HCT116 (cell line): ENCODE measurements around the gene RCAN3.

Experiments
- EZH2phosphoT487 ChIP-seq: fragments of 200-600 bp; IDR thresholded peaks from 2 replicates; pipeline ENCODE4 v1.6.1; 2018; ENCODE audit warnings: antibody characterized with exemption, borderline replicate concordance
- POLR2A ChIP-seq: IDR thresholded peaks from 2 replicates; pipeline ENCODE4 v1.7.0; 2011; ENCODE audit warnings: borderline replicate concordance; ENCODE audit not compliant: insufficient read depth, insufficient read length; ENCODE audit errors: extremely low read depth
- RAD21 ChIP-seq: IDR thresholded peaks from 2 replicates; pipeline ENCODE4 v1.6.1; 2012; ENCODE audit warnings: low read depth, mild to moderate bottlenecking
- ZFX ChIP-seq: fragments of 450-650 bp; IDR thresholded peaks from 2 replicates; pipeline ENCODE4 v1.6.1; 2017
- ZNF274 ChIP-seq: fragments of 200-500 bp; sonication (Bioruptor generic); IDR thresholded peaks from 2 replicates; pipeline ENCODE4 v1.6.1; 2014; ENCODE audit warnings: mild to moderate bottlenecking, low read depth, low read length, inconsistent platforms
- TF ChIP-seq, protein P1 (sequence below), 3 experiments: fragments of 200-600 bp in 1 of 3; sonication (generic) in 1 of 3; IDR thresholded peaks in 2 of 3; conservative IDR thresholded peaks in 1 of 3; 2 replicates each; pipeline ENCODE4 v1.5.1; 2012 to 2017; ENCODE audit warnings: low read depth in 2 of 3, low read length in 2 of 3, antibody characterized with exemption in 1 of 3, borderline replicate concordance in 1 of 3, control low read depth in 1 of 3, mild to moderate bottlenecking in 1 of 3, mixed read lengths in 1 of 3, mixed run types in 1 of 3, moderate library complexity in 1 of 3; ENCODE audit not compliant: insufficient read depth in 1 of 3
- TF ChIP-seq, protein P2 (sequence below): IDR thresholded peaks from 2 replicates; pipeline ENCODE4 v1.6.1; 2012; ENCODE audit warnings: low read depth

DNA sequence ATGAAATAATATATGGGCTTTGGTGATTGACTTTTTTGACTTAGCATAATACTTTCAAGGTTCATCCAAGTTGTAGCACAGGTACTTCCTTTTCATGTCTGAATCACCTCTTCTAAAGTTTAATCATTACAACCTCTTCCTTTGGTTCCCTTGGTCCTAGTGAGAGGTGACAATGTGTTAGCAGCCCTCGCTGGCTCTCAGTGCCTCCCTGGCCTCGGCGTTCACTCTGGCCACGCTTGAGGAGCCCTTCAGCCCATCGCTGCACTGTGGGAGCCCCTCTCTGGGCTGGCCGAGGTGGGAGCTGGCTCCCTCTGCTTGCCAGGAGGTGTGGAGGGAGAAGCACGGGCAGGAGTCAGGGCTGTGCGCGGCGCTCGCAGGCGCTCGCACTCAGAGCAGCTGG is 13.0 kb upstream of the RCAN3 start:
- TF ChIP-seq, protein P1, sequence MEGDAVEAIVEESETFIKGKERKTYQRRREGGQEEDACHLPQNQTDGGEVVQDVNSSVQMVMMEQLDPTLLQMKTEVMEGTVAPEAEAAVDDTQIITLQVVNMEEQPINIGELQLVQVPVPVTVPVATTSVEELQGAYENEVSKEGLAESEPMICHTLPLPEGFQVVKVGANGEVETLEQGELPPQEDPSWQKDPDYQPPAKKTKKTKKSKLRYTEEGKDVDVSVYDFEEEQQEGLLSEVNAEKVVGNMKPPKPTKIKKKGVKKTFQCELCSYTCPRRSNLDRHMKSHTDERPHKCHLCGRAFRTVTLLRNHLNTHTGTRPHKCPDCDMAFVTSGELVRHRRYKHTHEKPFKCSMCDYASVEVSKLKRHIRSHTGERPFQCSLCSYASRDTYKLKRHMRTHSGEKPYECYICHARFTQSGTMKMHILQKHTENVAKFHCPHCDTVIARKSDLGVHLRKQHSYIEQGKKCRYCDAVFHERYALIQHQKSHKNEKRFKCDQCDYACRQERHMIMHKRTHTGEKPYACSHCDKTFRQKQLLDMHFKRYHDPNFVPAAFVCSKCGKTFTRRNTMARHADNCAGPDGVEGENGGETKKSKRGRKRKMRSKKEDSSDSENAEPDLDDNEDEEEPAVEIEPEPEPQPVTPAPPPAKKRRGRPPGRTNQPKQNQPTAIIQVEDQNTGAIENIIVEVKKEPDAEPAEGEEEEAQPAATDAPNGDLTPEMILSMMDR (IDR thresholded peaks at IDR 0.05 in 2 of 3, conservative IDR thresholded peaks at IDR 0.05 in 1 of 3; ENCODE audit: borderline replicate concordance in 1 of 3, insufficient read depth in 1 of 3, low read depth in 2 of 3, low read length in 2 of 3): no peak
- TF ChIP-seq ZFX (no peak), RAD21 (no peak), EZH2phosphoT487 (no peak), POLR2A (no peak), ZNF274 (no peak)
- TF ChIP-seq, protein P2, sequence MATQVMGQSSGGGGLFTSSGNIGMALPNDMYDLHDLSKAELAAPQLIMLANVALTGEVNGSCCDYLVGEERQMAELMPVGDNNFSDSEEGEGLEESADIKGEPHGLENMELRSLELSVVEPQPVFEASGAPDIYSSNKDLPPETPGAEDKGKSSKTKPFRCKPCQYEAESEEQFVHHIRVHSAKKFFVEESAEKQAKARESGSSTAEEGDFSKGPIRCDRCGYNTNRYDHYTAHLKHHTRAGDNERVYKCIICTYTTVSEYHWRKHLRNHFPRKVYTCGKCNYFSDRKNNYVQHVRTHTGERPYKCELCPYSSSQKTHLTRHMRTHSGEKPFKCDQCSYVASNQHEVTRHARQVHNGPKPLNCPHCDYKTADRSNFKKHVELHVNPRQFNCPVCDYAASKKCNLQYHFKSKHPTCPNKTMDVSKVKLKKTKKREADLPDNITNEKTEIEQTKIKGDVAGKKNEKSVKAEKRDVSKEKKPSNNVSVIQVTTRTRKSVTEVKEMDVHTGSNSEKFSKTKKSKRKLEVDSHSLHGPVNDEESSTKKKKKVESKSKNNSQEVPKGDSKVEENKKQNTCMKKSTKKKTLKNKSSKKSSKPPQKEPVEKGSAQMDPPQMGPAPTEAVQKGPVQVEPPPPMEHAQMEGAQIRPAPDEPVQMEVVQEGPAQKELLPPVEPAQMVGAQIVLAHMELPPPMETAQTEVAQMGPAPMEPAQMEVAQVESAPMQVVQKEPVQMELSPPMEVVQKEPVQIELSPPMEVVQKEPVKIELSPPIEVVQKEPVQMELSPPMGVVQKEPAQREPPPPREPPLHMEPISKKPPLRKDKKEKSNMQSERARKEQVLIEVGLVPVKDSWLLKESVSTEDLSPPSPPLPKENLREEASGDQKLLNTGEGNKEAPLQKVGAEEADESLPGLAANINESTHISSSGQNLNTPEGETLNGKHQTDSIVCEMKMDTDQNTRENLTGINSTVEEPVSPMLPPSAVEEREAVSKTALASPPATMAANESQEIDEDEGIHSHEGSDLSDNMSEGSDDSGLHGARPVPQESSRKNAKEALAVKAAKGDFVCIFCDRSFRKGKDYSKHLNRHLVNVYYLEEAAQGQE: no peak
